HEK293 (cell line): ENCODE data around the gene COL15A1.

ENCODE experiments used
- CTCF ChIA-PET: fragments of 350-600 bp; formaldehyde crosslinking; extraction: SDS; loops from one replicate; lab custom pipeline; 2021; ENCODE audit warnings: antibody characterized with exemption; lab: Yijun Ruan, JAX
- POLR2A ChIA-PET: fragments of 300-600 bp; formaldehyde crosslinking; extraction: SDS; loops from one replicate; lab custom pipeline; 2020; ENCODE audit warnings: antibody characterized with exemption, inconsistent platforms; lab: Yijun Ruan, JAX
- H3K27ac ChIP-seq: fragments of 200-500 bp; sonication (Bioruptor generic); 2 replicates; pipeline ENCODE4 v1.5.1; 2014; ENCODE audit warnings: low read depth, low read length, control low read depth, inconsistent platforms; ENCODE audit errors: extremely low read depth
- H3K36me3 ChIP-seq, 2 experiments: fragments of 200-500 bp in 1 of 2; sonication (Bioruptor generic) in 1 of 2; 1 replicate in 1 of 2; 2 replicates in 1 of 2; pipeline ENCODE4 v1.5.1; 2014 to 2017; ENCODE audit warnings: inconsistent platforms in 2 of 2, low read length in 2 of 2; ENCODE audit not compliant: control insufficient read depth in 2 of 2, insufficient read depth in 1 of 2
- H3K4me1 ChIP-seq: fragments of 200-500 bp; sonication (Bioruptor generic); 2 replicates; pipeline ENCODE4 v1.5.1; 2014; ENCODE audit warnings: mild to moderate bottlenecking, low read length, inconsistent platforms; ENCODE audit not compliant: control insufficient read depth, insufficient read depth
- H3K4me3 ChIP-seq: 2 replicates; pipeline ENCODE4 v1.5.1; 2011; ENCODE audit warnings: low read depth, mild to moderate bottlenecking, control low read depth, low read length, moderate library complexity
- H3K9me3 ChIP-seq: fragments of 200-500 bp; sonication (Bioruptor generic); 2 replicates; pipeline ENCODE4 v1.5.1; 2014; ENCODE audit warnings: low read depth, low read length, inconsistent platforms; ENCODE audit not compliant: control insufficient read depth, insufficient read depth
- BCL11A ChIP-seq: fragments of 450-650 bp; formaldehyde crosslinking; IDR thresholded peaks from 2 replicates; pipeline ENCODE4 v1.5.1; 2016; ENCODE audit warnings: low read depth, missing biosample characterization, missing genetic modification characterization
- MZF1 ChIP-seq: fragments of 450-650 bp; formaldehyde crosslinking; IDR thresholded peaks from 2 replicates; pipeline ENCODE4 v1.5.1; 2017; ENCODE audit warnings: missing biosample characterization, missing genetic modification characterization, borderline replicate concordance
- OVOL3 ChIP-seq: fragments of 450-650 bp; formaldehyde crosslinking; IDR thresholded peaks from 2 replicates; pipeline ENCODE4 v1.5.1; 2016; ENCODE audit warnings: missing biosample characterization, missing genetic modification characterization
- SCRT2 ChIP-seq: fragments of 450-650 bp; formaldehyde crosslinking; IDR thresholded peaks from 2 replicates; pipeline ENCODE4 v1.5.1; 2016; ENCODE audit warnings: missing biosample characterization, missing genetic modification characterization
- SP2 ChIP-seq: fragments of 450-650 bp; formaldehyde crosslinking; IDR thresholded peaks from 2 replicates; pipeline ENCODE4 v1.5.1; 2016; ENCODE audit warnings: missing biosample characterization, missing genetic modification characterization
- SP3 ChIP-seq: fragments of 450-650 bp; formaldehyde crosslinking; IDR thresholded peaks from 2 replicates; pipeline ENCODE4 v1.5.1; 2016; ENCODE audit warnings: missing biosample characterization, missing genetic modification characterization
- ZFP37 ChIP-seq: fragments of 450-650 bp; formaldehyde crosslinking; IDR thresholded peaks from 2 replicates; pipeline ENCODE4 v1.5.1; 2016; ENCODE audit warnings: missing biosample characterization, missing genetic modification characterization
- ZIC2 ChIP-seq: fragments of 450-650 bp; formaldehyde crosslinking; IDR thresholded peaks from 2 replicates; pipeline ENCODE4 v1.5.1; 2016; ENCODE audit warnings: missing biosample characterization, missing genetic modification characterization
- ZNF184 ChIP-seq: fragments of 450-650 bp; IDR thresholded peaks from 2 replicates; pipeline ENCODE4 v1.5.1; 2018; ENCODE audit warnings: missing biosample characterization, mild to moderate bottlenecking, missing genetic modification characterization
- ZNF335 ChIP-seq: fragments of 450-650 bp; formaldehyde crosslinking; conservative IDR thresholded peaks from 2 replicates; pipeline ENCODE4 v1.5.1; 2016; ENCODE audit warnings: missing biosample characterization, missing genetic modification characterization
- ZNF521 ChIP-seq: fragments of 450-650 bp; formaldehyde crosslinking; IDR thresholded peaks from 2 replicates; pipeline ENCODE4 v1.5.1; 2017; ENCODE audit warnings: missing biosample characterization, mild to moderate bottlenecking, missing genetic modification characterization
- ZNF548 ChIP-seq: fragments of 450-650 bp; formaldehyde crosslinking; IDR thresholded peaks from 2 replicates; pipeline ENCODE4 v1.5.1; 2016; ENCODE audit warnings: missing biosample characterization, missing genetic modification characterization
- ZNF571 ChIP-seq: fragments of 450-650 bp; formaldehyde crosslinking; IDR thresholded peaks from 2 replicates; pipeline ENCODE4 v1.5.0; 2017; ENCODE audit warnings: missing biosample characterization, missing genetic modification characterization
- ZNF629 ChIP-seq: fragments of 450-650 bp; formaldehyde crosslinking; IDR thresholded peaks from 2 replicates; pipeline ENCODE4 v1.5.1; 2017; ENCODE audit warnings: missing biosample characterization, missing genetic modification characterization
- ZNF768 ChIP-seq: fragments of 450-650 bp; formaldehyde crosslinking; IDR thresholded peaks from 2 replicates; pipeline ENCODE4 v1.5.1; 2018; ENCODE audit warnings: missing biosample characterization, mild to moderate bottlenecking, missing genetic modification characterization
- ZSCAN23 ChIP-seq: fragments of 450-650 bp; formaldehyde crosslinking; IDR thresholded peaks from 2 replicates; pipeline ENCODE4 v1.5.1; 2016; ENCODE audit warnings: missing biosample characterization, missing genetic modification characterization
- ZXDB ChIP-seq: fragments of 450-650 bp; formaldehyde crosslinking; IDR thresholded peaks from 2 replicates; pipeline ENCODE4 v1.5.1; 2016; ENCODE audit warnings: missing biosample characterization, missing genetic modification characterization
- TF ChIP-seq, protein P1 (sequence below): fragments of 450-650 bp; formaldehyde crosslinking; IDR thresholded peaks from 2 replicates; pipeline ENCODE4 v1.5.1; 2016; ENCODE audit warnings: missing biosample characterization, missing genetic modification characterization
- TF ChIP-seq, protein P2 (sequence below): fragments of 450-650 bp; formaldehyde crosslinking; IDR thresholded peaks from 2 replicates; pipeline ENCODE4 v1.5.1; 2016; ENCODE audit warnings: missing biosample characterization, missing genetic modification characterization
- TF ChIP-seq, protein P3 (sequence below): fragments of 450-650 bp; formaldehyde crosslinking; IDR thresholded peaks from 2 replicates; pipeline ENCODE4 v1.5.1; 2016; ENCODE audit warnings: missing biosample characterization, missing genetic modification characterization
- TF ChIP-seq, protein P4 (sequence below): fragments of 450-650 bp; formaldehyde crosslinking; IDR thresholded peaks from 2 replicates; pipeline ENCODE4 v1.5.1; 2016; ENCODE audit warnings: missing biosample characterization, missing genetic modification characterization

COL15A1 gene

DNA sequence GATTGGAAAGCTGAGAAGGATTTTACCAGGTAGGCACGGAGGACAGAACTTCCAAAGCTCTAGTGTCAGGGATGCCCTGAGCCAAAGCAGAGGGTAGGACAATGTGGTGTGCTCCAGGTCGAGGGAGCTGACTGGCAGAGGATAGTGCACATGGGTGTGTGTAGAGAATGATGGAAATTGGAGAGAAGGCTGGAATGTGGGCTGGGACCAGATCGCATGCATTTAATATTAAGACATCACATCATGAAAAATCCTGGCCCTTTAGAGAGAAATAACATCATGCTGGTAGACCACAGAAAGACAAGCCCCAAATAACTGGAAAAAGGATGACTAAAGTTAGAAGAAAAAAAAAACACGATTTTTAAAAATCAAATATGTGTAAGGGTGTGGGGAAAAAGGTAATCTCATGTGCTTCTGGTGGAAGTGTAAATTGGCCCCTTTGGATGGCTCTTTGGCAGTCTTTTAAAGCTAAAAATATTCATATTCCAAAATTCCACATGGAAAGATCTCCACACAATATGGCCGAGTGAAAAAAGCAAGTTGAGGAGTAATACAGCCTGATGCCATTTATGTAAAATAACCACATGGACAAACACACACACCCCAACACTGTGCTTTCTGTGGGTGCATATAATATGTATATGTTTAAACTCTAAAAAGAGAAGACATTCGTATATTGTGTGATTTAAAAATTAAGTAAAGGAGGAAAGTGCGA, 94.2 kb downstream of the COL15A1 start:
- TF ChIP-seq, protein P1, sequence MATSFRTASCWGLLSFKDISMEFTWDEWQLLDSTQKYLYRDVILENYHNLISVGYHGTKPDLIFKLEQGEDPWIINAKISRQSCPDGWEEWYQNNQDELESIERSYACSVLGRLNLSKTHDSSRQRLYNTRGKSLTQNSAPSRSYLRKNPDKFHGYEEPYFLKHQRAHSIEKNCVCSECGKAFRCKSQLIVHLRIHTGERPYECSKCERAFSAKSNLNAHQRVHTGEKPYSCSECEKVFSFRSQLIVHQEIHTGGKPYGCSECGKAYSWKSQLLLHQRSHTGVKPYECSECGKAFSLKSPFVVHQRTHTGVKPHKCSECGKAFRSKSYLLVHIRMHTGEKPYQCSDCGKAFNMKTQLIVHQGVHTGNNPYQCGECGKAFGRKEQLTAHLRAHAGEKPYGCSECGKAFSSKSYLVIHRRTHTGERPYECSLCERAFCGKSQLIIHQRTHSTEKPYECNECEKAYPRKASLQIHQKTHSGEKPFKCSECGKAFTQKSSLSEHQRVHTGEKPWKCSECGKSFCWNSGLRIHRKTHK (tag by site-specific recombination): no peak
- TF ChIP-seq ZFP37 (tag by site-specific recombination): no peak
- no peak for TF ChIP-seq ZIC2
- TF ChIP-seq, protein P2, sequence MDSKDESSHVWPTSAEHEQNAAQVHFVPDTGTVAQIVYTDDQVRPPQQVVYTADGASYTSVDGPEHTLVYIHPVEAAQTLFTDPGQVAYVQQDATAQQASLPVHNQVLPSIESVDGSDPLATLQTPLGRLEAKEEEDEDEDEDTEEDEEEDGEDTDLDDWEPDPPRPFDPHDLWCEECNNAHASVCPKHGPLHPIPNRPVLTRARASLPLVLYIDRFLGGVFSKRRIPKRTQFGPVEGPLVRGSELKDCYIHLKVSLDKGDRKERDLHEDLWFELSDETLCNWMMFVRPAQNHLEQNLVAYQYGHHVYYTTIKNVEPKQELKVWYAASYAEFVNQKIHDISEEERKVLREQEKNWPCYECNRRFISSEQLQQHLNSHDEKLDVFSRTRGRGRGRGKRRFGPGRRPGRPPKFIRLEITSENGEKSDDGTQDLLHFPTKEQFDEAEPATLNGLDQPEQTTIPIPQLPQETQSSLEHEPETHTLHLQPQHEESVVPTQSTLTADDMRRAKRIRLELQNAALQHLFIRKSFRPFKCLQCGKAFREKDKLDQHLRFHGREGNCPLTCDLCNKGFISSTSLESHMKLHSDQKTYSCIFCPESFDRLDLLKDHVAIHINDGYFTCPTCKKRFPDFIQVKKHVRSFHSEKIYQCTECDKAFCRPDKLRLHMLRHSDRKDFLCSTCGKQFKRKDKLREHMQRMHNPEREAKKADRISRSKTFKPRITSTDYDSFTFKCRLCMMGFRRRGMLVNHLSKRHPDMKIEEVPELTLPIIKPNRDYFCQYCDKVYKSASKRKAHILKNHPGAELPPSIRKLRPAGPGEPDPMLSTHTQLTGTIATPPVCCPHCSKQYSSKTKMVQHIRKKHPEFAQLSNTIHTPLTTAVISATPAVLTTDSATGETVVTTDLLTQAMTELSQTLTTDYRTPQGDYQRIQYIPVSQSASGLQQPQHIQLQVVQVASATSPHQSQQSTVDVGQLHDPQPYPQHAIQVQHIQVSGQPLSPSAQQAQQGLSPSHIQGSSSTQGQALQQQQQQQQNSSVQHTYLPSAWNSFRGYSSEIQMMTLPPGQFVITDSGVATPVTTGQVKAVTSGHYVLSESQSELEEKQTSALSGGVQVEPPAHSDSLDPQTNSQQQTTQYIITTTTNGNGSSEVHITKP (tag by site-specific recombination): no peak
- no peak for TF ChIP-seq MZF1 (tag by site-specific recombination)
- no peak for TF ChIP-seq ZSCAN23 (tag by site-specific recombination)
- no peak for TF ChIP-seq ZNF571 (tag by site-specific recombination)
- no peak for TF ChIP-seq ZNF629
- no peak for TF ChIP-seq SP3 (tag by site-specific recombination)
- no peaks in the 10 kb centered on the region for H3K4me1 ChIP-seq
- ChIA-PET CTCF (interaction anchor here (0.6 to 2.1 kb wide), 7 partner anchors 12 to 103 kb away, joined by 3 to 6 read pairs (median 3); no protein-coding TSS in a partner anchor), POLR2A (no interaction called here)
- no peaks in the 10 kb centered on the region for H3K36me3 ChIP-seq
- no peak overlapping the region for H3K4me3 ChIP-seq
- H3K27ac ChIP-seq: no peak overlapping the region
- no peaks in the 10 kb centered on the region for H3K9me3 ChIP-seq

DNA sequence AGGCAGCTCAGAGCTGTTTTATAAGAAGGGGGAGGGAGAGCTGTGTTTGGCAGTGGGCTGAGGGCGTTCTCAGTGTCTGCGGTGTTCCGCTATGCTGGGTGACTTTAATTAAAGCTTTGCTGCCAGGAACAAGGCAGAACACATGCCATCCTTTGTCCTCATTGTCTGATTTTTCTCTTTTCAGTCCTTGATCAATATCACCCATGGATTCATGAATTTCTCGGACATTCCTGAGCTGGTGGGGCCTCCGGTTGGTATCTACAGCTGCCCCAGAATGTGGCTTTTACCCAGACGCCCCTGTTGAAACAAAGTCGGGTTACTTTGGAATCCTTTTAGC, 94.7 kb downstream of the COL15A1 start:
- no peak for TF ChIP-seq BCL11A (tag by site-specific recombination)
- no peak for TF ChIP-seq OVOL3 (tag by site-specific recombination)
- TF ChIP-seq ZNF548 (tag by site-specific recombination): no peak
- no peak for TF ChIP-seq SCRT2
- TF ChIP-seq ZNF768 (tag by site-specific recombination): no peak
- TF ChIP-seq ZNF184 (tag by site-specific recombination): no peak
- no peak for TF ChIP-seq ZNF335
- TF ChIP-seq, protein P3, sequence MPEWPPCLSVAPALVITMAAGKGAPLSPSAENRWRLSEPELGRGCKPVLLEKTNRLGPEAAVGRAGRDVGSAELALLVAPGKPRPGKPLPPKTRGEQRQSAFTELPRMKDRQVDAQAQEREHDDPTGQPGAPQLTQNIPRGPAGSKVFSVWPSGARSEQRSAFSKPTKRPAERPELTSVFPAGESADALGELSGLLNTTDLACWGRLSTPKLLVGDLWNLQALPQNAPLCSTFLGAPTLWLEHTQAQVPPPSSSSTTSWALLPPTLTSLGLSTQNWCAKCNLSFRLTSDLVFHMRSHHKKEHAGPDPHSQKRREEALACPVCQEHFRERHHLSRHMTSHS (tag by site-specific recombination): no peak
- no peak for TF ChIP-seq ZXDB (tag by site-specific recombination)
- TF ChIP-seq, protein P4, sequence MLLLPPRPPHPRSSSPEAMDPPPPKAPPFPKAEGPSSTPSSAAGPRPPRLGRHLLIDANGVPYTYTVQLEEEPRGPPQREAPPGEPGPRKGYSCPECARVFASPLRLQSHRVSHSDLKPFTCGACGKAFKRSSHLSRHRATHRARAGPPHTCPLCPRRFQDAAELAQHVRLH (tag by site-specific recombination): no peak
- no peak for TF ChIP-seq ZNF521
- TF ChIP-seq SP2 (tag by site-specific recombination): no peak
- H3K27ac ChIP-seq: no peak overlapping the region
- CTCF ChIA-PET: interaction anchor here (1.1 to 2.1 kb wide), 4 partner anchors 20 to 103 kb away, joined by 3 to 6 read pairs (median 4); no protein-coding TSS in a partner anchor
- POLR2A ChIA-PET: no interaction called here
- no peaks in the 10 kb centered on the region for H3K9me3 ChIP-seq
- no peak overlapping the region for H3K4me3 ChIP-seq
- no peaks in the 10 kb centered on the region for H3K36me3 ChIP-seq
- H3K4me1 ChIP-seq: no peaks in the 10 kb centered on the region
